Measurements from ENCODE around the gene PRKCZ. TPM values are rescaled to one million over a fixed set of nuclear protein-coding genes. Genes with fewer than 3 reads are reported as not detected.

Gene PRKCZ
- total RNA-seq = 1.2 and 1.8 TPM in 2 replicates

DNA sequence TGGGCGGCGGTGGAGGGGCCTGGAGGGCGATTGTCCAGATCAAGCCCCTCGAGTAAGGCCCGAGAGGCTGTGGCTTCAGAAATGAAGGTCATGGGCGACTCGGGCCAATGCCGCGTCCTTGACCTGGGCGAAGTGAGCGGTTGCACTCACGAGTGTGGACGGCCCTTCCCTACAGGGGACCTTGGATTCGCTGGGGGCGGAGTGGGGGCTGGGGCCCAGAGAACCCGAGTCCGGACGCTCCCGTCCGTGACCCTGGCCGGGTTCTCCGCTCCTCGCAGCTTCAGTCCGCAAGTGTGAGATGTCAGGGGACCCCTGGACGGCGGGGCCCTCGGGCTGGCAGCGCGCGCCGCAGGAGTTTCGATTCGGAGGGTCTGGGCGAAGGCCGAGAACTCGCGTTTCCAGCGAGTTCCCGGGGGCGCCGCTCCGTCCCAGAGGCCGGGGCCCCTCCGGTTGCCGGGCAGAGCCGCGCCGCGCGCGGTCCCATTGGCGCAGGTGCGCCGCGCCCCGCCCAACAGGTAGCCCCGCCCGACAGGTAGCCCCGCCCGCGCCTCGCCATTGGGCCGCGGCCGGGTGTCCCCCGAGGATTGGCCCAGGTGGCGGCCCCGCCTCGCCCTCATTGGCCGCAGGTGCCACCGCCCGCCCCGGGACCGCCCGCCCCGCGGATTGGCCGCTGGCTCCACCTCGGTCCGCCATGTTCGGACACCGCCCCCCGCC, at the start of gene PRKCZ:
PRKCZ (plus strand) TSS at position 694 of the 714 bp plus-strand sequence. CDS start 220 bp downstream, outside the sequence.

DNA sequence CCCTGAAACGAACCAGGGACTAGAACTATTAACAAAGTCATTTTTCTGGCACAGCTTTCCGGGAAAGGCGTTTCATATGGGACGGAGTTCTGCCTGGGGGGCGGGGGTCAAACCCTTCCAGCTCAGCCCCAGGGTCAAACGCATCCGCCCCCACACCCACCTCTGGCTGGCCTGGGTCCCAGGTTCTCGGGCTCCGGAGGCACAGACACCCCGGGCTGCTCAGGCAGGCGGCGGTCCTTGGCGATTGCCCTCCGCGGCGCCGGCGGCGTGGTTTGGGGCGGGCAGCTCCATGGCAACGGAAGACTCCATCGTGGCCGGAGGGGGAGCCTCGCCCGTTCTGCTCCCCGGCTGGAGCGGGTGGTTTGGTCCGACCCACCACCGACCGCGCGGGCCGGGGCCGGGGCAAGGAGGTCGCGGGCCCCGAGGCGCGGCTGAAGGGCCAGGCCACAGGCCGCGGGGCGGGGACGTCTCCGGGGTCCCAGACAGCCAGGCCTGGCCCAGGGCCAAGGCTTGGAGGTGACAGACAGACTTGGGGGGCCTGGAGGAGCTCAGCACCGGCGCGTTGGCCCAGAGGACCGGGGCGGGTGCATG, 46.6 kb upstream of the PRKCZ start, which contains the start of gene CFAP74:
CFAP74 (minus strand) TSS at position 246 of the 591 bp plus-strand sequence. CDS start 12,830 bp downstream, outside the sequence.

DNA sequence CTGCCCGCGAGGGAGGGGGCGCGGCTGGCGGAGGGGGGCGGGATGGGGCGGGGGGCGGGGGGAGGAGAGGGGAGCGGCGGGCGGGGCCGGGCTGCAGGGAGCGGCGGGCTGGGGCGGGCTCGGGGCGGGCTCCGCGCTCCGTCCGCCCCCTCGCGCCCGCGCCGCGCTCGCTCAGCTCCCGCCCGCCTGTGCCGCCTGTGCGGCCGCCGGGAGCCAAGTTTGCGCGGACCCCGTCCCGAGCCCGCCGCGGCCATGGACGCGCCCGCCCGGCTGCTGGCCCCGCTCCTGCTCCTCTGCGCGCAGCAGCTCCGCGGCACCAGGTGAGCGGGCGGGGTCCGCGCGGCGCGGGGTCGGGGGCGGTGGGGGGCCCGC, 31.1 kb upstream of the PRKCZ start, which contains the start of gene GABRD:
GABRD (plus strand) TSS at position 174 of the 372 bp plus-strand sequence; CDS start at position 253, 79 bp downstream.

DNA sequence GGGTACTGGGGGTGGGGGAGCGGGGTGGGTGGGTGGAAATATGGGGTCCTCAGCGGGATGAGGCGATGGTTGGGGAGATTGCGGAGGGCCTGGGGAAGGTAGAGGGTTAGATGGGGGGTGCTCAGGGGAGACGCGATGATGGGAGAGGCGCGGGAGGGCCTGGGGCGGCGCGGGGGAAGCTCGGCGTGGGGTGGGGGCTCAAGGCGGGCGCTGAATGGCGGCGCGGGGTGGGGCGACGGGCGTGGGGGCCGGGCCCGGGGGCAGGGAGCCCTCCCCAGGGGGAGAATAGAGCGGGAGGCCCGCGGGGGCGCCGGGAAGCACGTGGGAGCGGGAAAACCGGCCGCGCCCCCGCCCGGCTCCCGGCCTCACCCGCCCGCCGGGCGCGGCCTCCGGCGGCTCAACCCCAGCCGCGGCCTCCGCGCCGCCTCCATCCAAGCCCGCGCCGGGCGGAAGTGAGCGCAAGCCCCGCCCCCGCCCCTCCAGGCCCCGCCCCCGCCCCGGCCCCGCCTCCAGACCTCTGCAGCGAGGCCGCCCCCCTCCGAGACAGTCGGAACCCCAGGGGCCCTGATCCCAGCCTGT, 144.2 kb downstream of the PRKCZ start, which contains the start of gene FAAP20:
FAAP20 (minus strand) TSS at position 454 of the 579 bp plus-strand sequence; CDS start at position 431, 23 bp downstream.

DNA sequence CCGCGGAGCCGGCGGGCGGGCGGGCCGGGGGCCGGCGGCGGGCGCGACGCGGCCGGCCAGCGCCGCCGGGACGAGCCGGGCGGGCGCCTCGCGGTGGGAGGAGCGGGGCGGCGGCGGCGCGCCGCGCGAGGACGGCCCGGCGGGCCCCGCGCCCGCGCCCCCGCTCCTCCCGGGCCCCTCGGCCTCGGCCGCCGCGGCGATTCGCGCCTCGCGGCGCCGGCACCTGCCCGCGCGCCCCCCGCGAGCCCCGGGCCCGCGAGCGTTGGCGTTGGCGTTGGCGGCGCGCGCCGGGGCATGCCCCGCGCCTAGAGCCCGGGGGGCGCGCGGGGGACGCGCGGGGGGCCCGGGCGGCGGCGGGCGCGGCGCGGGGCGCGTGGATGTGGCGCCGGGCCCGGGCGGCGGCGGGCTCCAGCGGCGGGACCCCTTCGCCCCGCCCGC, 178.0 kb downstream of the PRKCZ start, which contains the start of gene SKI:
SKI (plus strand) TSS at position 163 of the 438 bp plus-strand sequence. CDS start 448 bp downstream, outside the sequence.

Other genes with a start within 250 kb of the PRKCZ start
- 76.8 and 85.8 TPM in 2 replicates for gene GNB1, start 159.3 kb upstream of the PRKCZ start, total RNA-seq
- under 0.01 and 0.20 TPM in 2 replicates for gene CALML6, start 135.2 kb upstream of the PRKCZ start, total RNA-seq
- 0.37 and 0.59 TPM in 2 replicates for gene TMEM52, start 131.1 kb upstream of the PRKCZ start, total RNA-seq
- gene CFAP74, start 46.6 kb upstream of the PRKCZ start, total RNA-seq = not detected in 2 replicates
- not detected in 2 replicates for gene GABRD, start 31.1 kb upstream of the PRKCZ start, total RNA-seq
- gene FAAP20, start 144.4 kb downstream of the PRKCZ start, total RNA-seq = 15.4 and 18.0 TPM in 2 replicates
- gene SKI, start 177.9 kb downstream of the PRKCZ start, total RNA-seq = 18.4 and 22.3 TPM in 2 replicates